Retinal pigment epithelial cell (primary cell): ENCODE results near the gene TRAIP.

Experiments
- DNase-seq: peaks from one replicate; pipeline ENCODE4 v3.0.0-alpha.2; 2010; ENCODE audit warnings: low read depth
- H3K4me3 ChIP-seq: 2 replicates; pipeline ENCODE4 v1.5.1; 2011; ENCODE audit warnings: mild to moderate bottlenecking, low read length, control low read depth, moderate library complexity
- CTCF ChIP-seq: conservative IDR thresholded peaks from 2 replicates; pipeline ENCODE4 v1.5.1; 2011; ENCODE audit warnings: low read depth, low read length, control low read depth, inconsistent platforms

The TRAIP gene

GRCh38 chr3:49805897-49806701 is 50.3 kb downstream of the TRAIP start:
- no peak for DNase-seq
- TF ChIP-seq CTCF: no peak
- H3K4me3 ChIP-seq: no peak overlapping the region

- H3K4me3 ChIP-seq: no peak overlapping the region
- no peak for TF ChIP-seq CTCF
- no peak for DNase-seq
Measured at GRCh38 chr3:49805367-49805782, 51.0 kb downstream of the TRAIP start.

- H3K4me3 ChIP-seq: no peak overlapping the region
- TF ChIP-seq CTCF: no peak
- DNase-seq: no peak
Measured at GRCh38 chr3:49804141-49805041, 52.0 kb downstream of the TRAIP start.

GRCh38 chr3:49803465-49804140 is 52.8 kb downstream of the TRAIP start:
- peak overlapping the region; percentile 80 for H3K4me3 ChIP-seq
- no peak for DNase-seq
- no peak for TF ChIP-seq CTCF

- TF ChIP-seq CTCF: peak; percentile 83
- H3K4me3 ChIP-seq: peak within 1 kb of the TSS; percentile 80
- no peak for DNase-seq
Measured at GRCh38 chr3:49802719-49803464, 53.5 kb downstream of the TRAIP start, which contains the start of gene INKA1. Gene INKA1 (plus strand): TSS chr3:49803261. CDS start chr3:49803393, 132 bp downstream.

- no peak overlapping the region for H3K4me3 ChIP-seq
- TF ChIP-seq CTCF: no peak
- no peak for DNase-seq
Measured at GRCh38 chr3:49801160-49801559, 55.2 kb downstream of the TRAIP start.
